ENCODE measurements around the gene ZNF566.
A peak's percentile ranks its signal among the peaks of the same experiment; 100 is the strongest.
"Not testable (repeated sequence)": the region's sequence is repeated elsewhere in the genome, so short reads cannot be mapped to it uniquely, and the experiment has no call there.

The ZNF566 gene

DNA sequence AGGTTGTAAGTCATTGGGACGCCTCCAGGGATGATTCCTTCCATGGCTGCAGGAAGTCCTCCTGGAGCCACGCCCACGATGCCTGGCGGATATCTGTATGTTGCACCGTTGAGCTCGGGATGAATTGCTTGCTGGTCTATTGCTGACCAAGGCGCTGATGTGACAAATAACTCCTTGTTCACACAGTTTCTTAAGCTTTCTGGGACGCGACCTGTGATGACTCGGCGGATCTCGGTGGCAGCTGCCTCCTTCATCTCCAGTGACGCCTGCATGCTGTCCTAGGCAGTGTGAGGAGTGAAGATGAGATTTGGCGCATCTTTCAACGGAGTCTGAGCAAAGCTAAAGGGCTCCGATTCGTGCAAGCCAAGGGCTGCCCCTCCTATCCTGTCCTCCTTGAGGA, 7.6 kb upstream of the ZNF566 start:
- Histone ChIP-seq H3K9me3 (ENCODE audit: control insufficient read depth, low read length) (peaks cover 41% of the 10 kb centered on the region), H3K4me1 (ENCODE audit: control insufficient read depth, insufficient read depth, low read length, poor library complexity, severe bottlenecking) (no peaks in the 10 kb centered on the region), H3K27ac (ENCODE audit: low read depth, low read length, severe bottlenecking) (no peak overlapping the region), H3K36me3 (ENCODE audit: control insufficient read depth, insufficient read depth, low read length) (no peaks in the 10 kb centered on the region), H3K4me3 (ENCODE audit: extremely low read depth, insufficient read depth, low read length, poor library complexity, severe bottlenecking) (no peak overlapping the region)
- WGBS, 2 experiments (ENCODE audit: insufficient coverage in 2 of 2) = 92 to 94% methylated on average over 12 of the region's 17 CpGs

- WGBS, 2 experiments (ENCODE audit: insufficient coverage in 2 of 2) = 64 to 68% methylated on average over 14 to 15 of the region's 18 CpGs
- H3K9me3 ChIP-seq (ENCODE audit: control insufficient read depth, low read length) = peaks cover 24% of the 10 kb centered on the region
- H3K4me1 ChIP-seq (ENCODE audit: control insufficient read depth, insufficient read depth, low read length, poor library complexity, severe bottlenecking); H3K4me3 ChIP-seq (ENCODE audit: extremely low read depth, insufficient read depth, low read length, poor library complexity, severe bottlenecking); H3K27ac ChIP-seq (ENCODE audit: low read depth, low read length, severe bottlenecking); H3K36me3 ChIP-seq (ENCODE audit: control insufficient read depth, insufficient read depth, low read length): not testable (repeated sequence)
These were observed 3.5 kb upstream of the ZNF566 start for GRCh38 chr19:36492689-36493453.

- not testable (repeated sequence) for H3K4me3 ChIP-seq (ENCODE audit: extremely low read depth, insufficient read depth, low read length, poor library complexity, severe bottlenecking); H3K36me3 ChIP-seq (ENCODE audit: control insufficient read depth, insufficient read depth, low read length); H3K4me1 ChIP-seq (ENCODE audit: control insufficient read depth, insufficient read depth, low read length, poor library complexity, severe bottlenecking); H3K27ac ChIP-seq (ENCODE audit: low read depth, low read length, severe bottlenecking)
- 89 to 100% methylated on average over 9 to 20 of the region's 29 CpGs for WGBS, 2 experiments (ENCODE audit: insufficient coverage in 2 of 2)
- H3K9me3 ChIP-seq (ENCODE audit: control insufficient read depth, low read length) = peaks cover 11% of the 10 kb centered on the region
These were observed 1.5 kb upstream of the ZNF566 start for GRCh38 chr19:36490846-36491245.

GRCh38 chr19:36489920-36490415, 607 bp upstream of the ZNF566 start:
- H3K27ac ChIP-seq (ENCODE audit: low read depth, low read length, severe bottlenecking) = peak overlapping the region; percentile 99
- 20 to 25% methylated on average over 15 of the region's 15 CpGs for WGBS, 2 experiments (ENCODE audit: insufficient coverage in 2 of 2)
- H3K4me1 ChIP-seq (ENCODE audit: control insufficient read depth, insufficient read depth, low read length, poor library complexity, severe bottlenecking) = no peaks in the 10 kb centered on the region
- peaks cover 10% of the 10 kb centered on the region for H3K9me3 ChIP-seq (ENCODE audit: control insufficient read depth, low read length)
- peaks cover 12% of the 10 kb centered on the region for H3K36me3 ChIP-seq (ENCODE audit: control insufficient read depth, insufficient read depth, low read length)
- peak overlapping the region; percentile 70 for H3K4me3 ChIP-seq (ENCODE audit: extremely low read depth, insufficient read depth, low read length, poor library complexity, severe bottlenecking)

- H3K4me3 ChIP-seq (ENCODE audit: extremely low read depth, insufficient read depth, low read length, poor library complexity, severe bottlenecking) = peak overlapping the region; percentile 70
- H3K4me1 ChIP-seq (ENCODE audit: control insufficient read depth, insufficient read depth, low read length, poor library complexity, severe bottlenecking) = no peaks in the 10 kb centered on the region
- peaks cover 15% of the 10 kb centered on the region for H3K9me3 ChIP-seq (ENCODE audit: control insufficient read depth, low read length)
- H3K36me3 ChIP-seq (ENCODE audit: control insufficient read depth, insufficient read depth, low read length) = peaks cover 15% of the 10 kb centered on the region
- H3K27ac ChIP-seq (ENCODE audit: low read depth, low read length, severe bottlenecking) = no peak overlapping the region
- 0 to 5% methylated on average over 5 to 11 of the region's 11 CpGs for WGBS, 2 experiments (ENCODE audit: insufficient coverage in 2 of 2)
These were observed 579 bp downstream of the ZNF566 start for GRCh38 chr19:36488846-36489117.

GRCh38 chr19:36488118-36488845, 1.1 kb downstream of the ZNF566 start:
- Histone ChIP-seq H3K4me3 (ENCODE audit: extremely low read depth, insufficient read depth, low read length, poor library complexity, severe bottlenecking) (peak overlapping the region; percentile 70), H3K27ac (ENCODE audit: low read depth, low read length, severe bottlenecking) (no peak overlapping the region), H3K9me3 (ENCODE audit: control insufficient read depth, low read length) (peaks cover 15% of the 10 kb centered on the region), H3K36me3 (ENCODE audit: control insufficient read depth, insufficient read depth, low read length) (peaks cover 15% of the 10 kb centered on the region), H3K4me1 (ENCODE audit: control insufficient read depth, insufficient read depth, low read length, poor library complexity, severe bottlenecking) (no peaks in the 10 kb centered on the region)
- 95 to 96% methylated on average over 2 to 4 of the region's 9 CpGs for WGBS, 2 experiments (ENCODE audit: insufficient coverage in 2 of 2)

DNA sequence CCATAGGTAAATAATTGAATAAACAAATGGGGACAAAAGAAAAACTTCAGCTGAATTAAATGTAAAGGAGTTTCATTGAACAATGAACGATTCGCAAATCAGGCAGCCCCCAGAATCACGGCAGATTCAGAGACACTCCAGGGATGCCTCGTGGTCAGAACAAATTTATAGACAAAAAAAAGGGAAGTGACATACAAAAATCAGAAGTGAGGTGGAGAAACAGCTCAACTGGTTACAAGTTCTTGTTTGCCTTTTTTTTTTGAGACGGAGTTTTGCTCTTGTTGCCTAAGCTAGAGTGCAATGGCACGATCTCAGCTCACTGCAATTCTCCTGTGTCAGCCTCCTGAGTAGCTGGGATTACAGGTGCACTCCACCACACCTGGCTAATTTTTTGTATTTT, 5.7 kb downstream of the ZNF566 start:
- Histone ChIP-seq H3K4me3 (ENCODE audit: extremely low read depth, insufficient read depth, low read length, poor library complexity, severe bottlenecking) (no peak overlapping the region), H3K36me3 (ENCODE audit: control insufficient read depth, insufficient read depth, low read length) (peaks cover 15% of the 10 kb centered on the region), H3K27ac (ENCODE audit: low read depth, low read length, severe bottlenecking) (no peak overlapping the region), H3K4me1 (ENCODE audit: control insufficient read depth, insufficient read depth, low read length, poor library complexity, severe bottlenecking) (no peaks in the 10 kb centered on the region), H3K9me3 (ENCODE audit: control insufficient read depth, low read length) (peaks cover 14% of the 10 kb centered on the region)
- 95 to 100% methylated on average over 4 to 5 of the region's 6 CpGs for WGBS, 2 experiments (ENCODE audit: insufficient coverage in 2 of 2)

GRCh38 chr19:36482876-36483275, 6.5 kb downstream of the ZNF566 start:
- H3K36me3 ChIP-seq (ENCODE audit: control insufficient read depth, insufficient read depth, low read length) = peaks cover 15% of the 10 kb centered on the region
- no peak overlapping the region for H3K4me3 ChIP-seq (ENCODE audit: extremely low read depth, insufficient read depth, low read length, poor library complexity, severe bottlenecking)
- H3K9me3 ChIP-seq (ENCODE audit: control insufficient read depth, low read length) = peaks cover 21% of the 10 kb centered on the region
- H3K4me1 ChIP-seq (ENCODE audit: control insufficient read depth, insufficient read depth, low read length, poor library complexity, severe bottlenecking) = no peaks in the 10 kb centered on the region
- H3K27ac ChIP-seq (ENCODE audit: low read depth, low read length, severe bottlenecking) = no peak overlapping the region
- WGBS, 2 experiments (ENCODE audit: insufficient coverage in 2 of 2) = 100% methylated on average over 1 of the region's 2 CpGs; no CpG with 5 or more reads in 1 of the 2 experiments

DNA sequence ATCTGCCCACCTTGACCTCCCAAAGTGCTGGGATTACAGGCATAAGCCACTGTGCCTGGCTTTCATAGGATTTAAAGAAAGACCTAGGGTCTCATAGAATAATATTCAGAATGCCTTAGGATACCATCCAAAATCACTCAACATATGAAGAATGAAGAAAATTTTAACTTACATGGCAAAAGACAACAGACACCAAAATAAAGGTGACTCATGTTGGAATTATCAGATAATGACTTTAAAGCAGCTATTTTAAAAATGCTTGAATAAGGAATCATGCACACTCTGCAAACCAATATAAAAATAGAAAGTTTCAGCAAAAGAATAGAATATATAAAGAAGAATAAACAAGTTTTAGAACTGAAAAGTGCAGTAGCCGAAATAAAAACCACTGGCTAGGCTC, 29.3 kb downstream of the ZNF566 start:
- WGBS, 2 experiments (ENCODE audit: insufficient coverage in 2 of 2) = 100% methylated on average over 1 of the region's 1 CpG
- peaks cover 15% of the 10 kb centered on the region for H3K9me3 ChIP-seq (ENCODE audit: control insufficient read depth, low read length)

GRCh38 chr19:36456831-36457230, 32.5 kb downstream of the ZNF566 start:
- Histone ChIP-seq H3K4me1 (ENCODE audit: control insufficient read depth, insufficient read depth, low read length, poor library complexity, severe bottlenecking) (no peaks in the 10 kb centered on the region), H3K9me3 (ENCODE audit: control insufficient read depth, low read length) (peaks cover 12% of the 10 kb centered on the region), H3K36me3 (ENCODE audit: control insufficient read depth, insufficient read depth, low read length) (peaks cover 35% of the 10 kb centered on the region), H3K27ac (ENCODE audit: low read depth, low read length, severe bottlenecking) (no peak overlapping the region), H3K4me3 (ENCODE audit: extremely low read depth, insufficient read depth, low read length, poor library complexity, severe bottlenecking) (no peak overlapping the region)
- WGBS, 2 experiments (ENCODE audit: insufficient coverage in 2 of 2) = 100% methylated on average over 1 of the region's 2 CpGs; no CpG with 5 or more reads in 1 of the 2 experiments

More for the DNA sequence above, 29.3 kb downstream of the ZNF566 start:
- Histone ChIP-seq H3K36me3 (ENCODE audit: control insufficient read depth, insufficient read depth, low read length) (peaks cover 36% of the 10 kb centered on the region), H3K4me1 (ENCODE audit: control insufficient read depth, insufficient read depth, low read length, poor library complexity, severe bottlenecking) (no peaks in the 10 kb centered on the region), H3K4me3 (ENCODE audit: extremely low read depth, insufficient read depth, low read length, poor library complexity, severe bottlenecking) (no peak overlapping the region), H3K27ac (ENCODE audit: low read depth, low read length, severe bottlenecking) (no peak overlapping the region)

All from mesodermal cell (in vitro differentiated cells).